Fibroblast of skin of left quadriceps (primary cell): ENCODE results near the gene HSPB6.
"Not testable (repeated sequence)": the region's sequence is repeated elsewhere in the genome, so short reads cannot be mapped to it uniquely, and the experiment has no call there.

Experiments
- DNase-seq, 2 experiments: peaks; one replicate each; pipeline ENCODE4 v3.0.0-alpha.2; 2013; ENCODE audit warnings: low read depth in 2 of 2

HSPB6 gene

GRCh38 chr19:35756377-35757230 is at the start of gene HSPB6:
Gene HSPB6 (minus strand): TSS chr19:35757029. CDS start chr19:35757008, 21 bp downstream.
- no peak for DNase-seq

- no peak for DNase-seq
Measured at GRCh38 chr19:35806597-35806996, 49.8 kb upstream of the HSPB6 start.

GRCh38 chr19:35805526-35806102 is 48.8 kb upstream of the HSPB6 start:
- no peak for DNase-seq

GRCh38 chr19:35801828-35802227 is 45.0 kb upstream of the HSPB6 start:
- DNase-seq: no peak

- no peak for DNase-seq
Measured at GRCh38 chr19:35797663-35798062, 40.8 kb upstream of the HSPB6 start.

GRCh38 chr19:35796645-35797542 is 40.1 kb upstream of the HSPB6 start:
- no peak for DNase-seq

- DNase-seq: not testable (repeated sequence)
Measured at GRCh38 chr19:35795564-35795963, 38.7 kb upstream of the HSPB6 start.

GRCh38 chr19:35793381-35794165 is 36.7 kb upstream of the HSPB6 start:
- no peak for DNase-seq

GRCh38 chr19:35792888-35793287 is 36.1 kb upstream of the HSPB6 start:
- DNase-seq: no peak

- no peak for DNase-seq
Measured at GRCh38 chr19:35792312-35792711, 35.5 kb upstream of the HSPB6 start.

- no peak for DNase-seq
Measured at GRCh38 chr19:35791814-35792279, 35.0 kb upstream of the HSPB6 start.

- no peak for DNase-seq
Measured at GRCh38 chr19:35790981-35791813, 34.4 kb upstream of the HSPB6 start.

GRCh38 chr19:35789978-35790944 is 33.4 kb upstream of the HSPB6 start:
- no peak for DNase-seq

- no peak for DNase-seq
Measured at GRCh38 chr19:35789195-35789977, 32.6 kb upstream of the HSPB6 start.

GRCh38 chr19:35788205-35788960 is 31.6 kb upstream of the HSPB6 start:
- no peak for DNase-seq

- no peak for DNase-seq
Measured at GRCh38 chr19:35787227-35787799, 30.5 kb upstream of the HSPB6 start.
